Measurements from ENCODE around the gene GUCA1A.

GRCh38 chr6:42123379-42124103, 49.6 kb upstream of the GUCA1A start:
- no peak for TF ChIP-seq CTCF (conservative IDR thresholded peaks at IDR 0.05; ENCODE audit: low read depth, low read length)
- no peak for TF ChIP-seq EZH2phosphoT487 (IDR thresholded peaks at IDR 0.05; ENCODE audit: borderline replicate concordance, low read length)
